Measurements from ENCODE around the gene SNX19. TPM values are rescaled to one million over a fixed set of nuclear protein-coding genes. Genes with fewer than 3 reads are reported as not detected.

Gene SNX19
- polyA plus RNA-seq, 1 of the 3 experiments (the other 2 are of a cell fraction), result 16.6 TPM

DNA sequence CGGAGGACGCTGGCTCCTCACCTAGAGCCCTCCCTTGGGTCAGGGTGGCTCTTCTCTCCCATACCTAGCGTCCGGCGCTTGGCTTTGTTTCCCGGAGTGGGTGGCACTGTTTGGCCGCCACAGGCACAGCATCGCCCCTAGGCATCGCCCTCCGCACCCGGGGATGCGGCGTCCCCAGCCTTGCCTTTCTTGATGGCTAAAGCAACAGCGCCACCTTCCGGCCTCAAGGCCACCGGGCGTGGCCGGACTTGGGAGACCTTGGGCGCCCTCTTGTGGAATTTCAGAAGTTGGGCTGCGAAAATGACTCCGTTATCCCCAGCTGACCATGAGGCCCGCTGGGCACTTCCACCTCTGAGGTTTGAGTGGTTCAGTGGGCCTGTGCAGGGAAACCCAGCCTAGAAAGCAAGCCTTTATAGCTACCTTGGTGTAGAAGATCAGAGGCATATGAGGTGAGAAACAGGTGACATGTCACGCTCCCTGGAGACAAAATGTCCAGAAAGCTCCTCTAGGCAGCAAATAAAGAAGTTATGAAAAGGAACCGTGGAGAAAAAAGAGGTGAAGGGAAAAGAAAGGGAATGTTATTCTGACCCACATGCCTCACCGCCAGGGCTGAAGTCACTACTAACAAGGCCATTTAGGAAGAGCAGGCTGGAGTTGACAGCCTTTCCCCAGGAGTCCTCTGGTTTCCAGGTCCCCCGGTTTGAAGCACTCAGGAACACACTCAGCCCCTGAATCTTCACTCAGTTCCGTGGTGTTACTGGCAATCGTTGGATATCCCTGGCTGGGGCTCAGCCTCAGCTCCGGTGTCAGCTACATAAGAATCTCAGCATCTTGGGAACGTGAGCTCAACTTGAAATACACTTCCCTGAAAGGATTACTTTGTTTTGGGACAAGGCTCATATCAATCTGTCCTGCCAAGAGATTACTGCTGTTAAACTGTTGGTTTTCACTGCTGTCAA lies 54.1 kb downstream of the SNX19 start:
- Histone ChIP-seq H3K4me1 (ENCODE audit: control insufficient read depth in 1 of 2, insufficient read depth in 2 of 2, low read depth in 1 of 2, low read length in 1 of 2) (peaks cover 0 to 2% of the 10 kb centered on the region in 2 experiments; a peak in 1 of 4 replicates), H3K36me3 (replicated peaks in 1 of 2; ENCODE audit: control insufficient read depth in 1 of 2, insufficient read depth in 2 of 2, low read length in 1 of 2) (no peaks in the 10 kb centered on the region), H3K79me2 (ENCODE audit: insufficient read depth) (no peaks in the 10 kb centered on the region), H3K9ac (no peak overlapping the region), H4K20me1 (ENCODE audit: insufficient read depth) (no peaks in the 10 kb centered on the region), H3K4me3 (ENCODE audit: low read depth in 2 of 2, low read length in 1 of 2) (peak overlapping the region in 1 of 2 experiments; percentile 55; a peak in 1 of 4 replicates), H3F3A (replicated peaks; ENCODE audit: insufficient read depth) (no peaks in the 10 kb centered on the region), H3K9me2 (no peaks in the 10 kb centered on the region), H3K27me3 (ENCODE audit: insufficient read depth) (no peaks in the 10 kb centered on the region), H3K9me3 (no peaks in the 10 kb centered on the region), H3K27ac (ENCODE audit: low read depth in 2 of 2, low read length in 1 of 2) (no peak overlapping the region), H2AFZ (ENCODE audit: low read depth) (no peak overlapping the region), H3K4me2 (no peak overlapping the region; the same call in 1 of the 2 replicates)
- ChIA-PET CTCF (interaction anchor here (0.6 to 25.0 kb wide), 99 partner anchors 10 to 1060 kb away, joined by 3 to 747 read pairs (median 4); partner anchors contain the start of genes ADAMTS15 and ADAMTS8), POLR2A (interaction anchor here (0.9 to 1.0 kb wide), 2 partner anchors 428 to 649 kb away, joined by 3 to 4 read pairs; no protein-coding TSS in a partner anchor)
- peak; percentile 87 for DNase-seq
- TF ChIP-seq SMC3 (IDR thresholded peaks at IDR 0.05; ENCODE audit: low read depth, low read length) (peak; percentile 100), MXI1 (IDR thresholded peaks at IDR 0.05; ENCODE audit: low read depth, low read length) (no peak), FOXM1 (IDR thresholded peaks at IDR 0.05; ENCODE audit: low read depth) (0 out of 2 replicates have a peak, but pooled peaks have one; percentile 68), RXRA (IDR thresholded peaks at IDR 0.05; ENCODE audit: borderline replicate concordance, low read depth) (peak; percentile 27; the same call in 1 of the 2 replicates), CHD2 (IDR thresholded peaks at IDR 0.05; ENCODE audit: low read length, partially characterized antibody) (peak; percentile 52), RCOR1 (IDR thresholded peaks at IDR 0.05; ENCODE audit: low read length) (peak; percentile 57; the same call in 1 of the 2 replicates), NRF1 (IDR thresholded peaks at IDR 0.05; ENCODE audit: low read depth, low read length) (peak; percentile 34; the same call in 1 of the 2 replicates), JUND (IDR thresholded peaks at IDR 0.05) (no peak), FOSL2 (IDR thresholded peaks at IDR 0.05; ENCODE audit: borderline replicate concordance, low read depth) (no peak), USF2 (IDR thresholded peaks at IDR 0.05; ENCODE audit: borderline replicate concordance, low read depth, low read length) (no peak), RAD21 (IDR thresholded peaks at IDR 0.05; ENCODE audit: low read length) (peak; percentile 99), TCF12 (IDR thresholded peaks at IDR 0.05) (no peak), TAF1 (IDR thresholded peaks at IDR 0.05; ENCODE audit: borderline replicate concordance, low read depth, low read length) (no peak), MEF2A (IDR thresholded peaks at IDR 0.05; ENCODE audit: borderline replicate concordance, low read depth) (no peak), NFIC (IDR thresholded peaks at IDR 0.05; ENCODE audit: borderline replicate concordance) (no peak; the same call in 1 of the 2 replicates), ZBTB33 (IDR thresholded peaks at IDR 0.05; ENCODE audit: borderline replicate concordance, low read depth) (no peak), GABPA (IDR thresholded peaks at IDR 0.05; ENCODE audit: low read depth) (no peak), EZH2phosphoT487 (IDR thresholded peaks at IDR 0.05; ENCODE audit: borderline replicate concordance, low read depth) (no peak), SIN3A (IDR thresholded peaks at IDR 0.05; ENCODE audit: borderline replicate concordance, low read depth, low read length) (no peak), CTCF (IDR thresholded peaks at IDR 0.05) (peak; percentile 99), MAX (IDR thresholded peaks at IDR 0.05; ENCODE audit: low read depth) (peak; percentile 60; the same call in 1 of the 2 replicates)
- TF ChIP-seq, protein P1, sequence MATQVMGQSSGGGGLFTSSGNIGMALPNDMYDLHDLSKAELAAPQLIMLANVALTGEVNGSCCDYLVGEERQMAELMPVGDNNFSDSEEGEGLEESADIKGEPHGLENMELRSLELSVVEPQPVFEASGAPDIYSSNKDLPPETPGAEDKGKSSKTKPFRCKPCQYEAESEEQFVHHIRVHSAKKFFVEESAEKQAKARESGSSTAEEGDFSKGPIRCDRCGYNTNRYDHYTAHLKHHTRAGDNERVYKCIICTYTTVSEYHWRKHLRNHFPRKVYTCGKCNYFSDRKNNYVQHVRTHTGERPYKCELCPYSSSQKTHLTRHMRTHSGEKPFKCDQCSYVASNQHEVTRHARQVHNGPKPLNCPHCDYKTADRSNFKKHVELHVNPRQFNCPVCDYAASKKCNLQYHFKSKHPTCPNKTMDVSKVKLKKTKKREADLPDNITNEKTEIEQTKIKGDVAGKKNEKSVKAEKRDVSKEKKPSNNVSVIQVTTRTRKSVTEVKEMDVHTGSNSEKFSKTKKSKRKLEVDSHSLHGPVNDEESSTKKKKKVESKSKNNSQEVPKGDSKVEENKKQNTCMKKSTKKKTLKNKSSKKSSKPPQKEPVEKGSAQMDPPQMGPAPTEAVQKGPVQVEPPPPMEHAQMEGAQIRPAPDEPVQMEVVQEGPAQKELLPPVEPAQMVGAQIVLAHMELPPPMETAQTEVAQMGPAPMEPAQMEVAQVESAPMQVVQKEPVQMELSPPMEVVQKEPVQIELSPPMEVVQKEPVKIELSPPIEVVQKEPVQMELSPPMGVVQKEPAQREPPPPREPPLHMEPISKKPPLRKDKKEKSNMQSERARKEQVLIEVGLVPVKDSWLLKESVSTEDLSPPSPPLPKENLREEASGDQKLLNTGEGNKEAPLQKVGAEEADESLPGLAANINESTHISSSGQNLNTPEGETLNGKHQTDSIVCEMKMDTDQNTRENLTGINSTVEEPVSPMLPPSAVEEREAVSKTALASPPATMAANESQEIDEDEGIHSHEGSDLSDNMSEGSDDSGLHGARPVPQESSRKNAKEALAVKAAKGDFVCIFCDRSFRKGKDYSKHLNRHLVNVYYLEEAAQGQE (IDR thresholded peaks at IDR 0.05; ENCODE audit: low read depth, low read length), result no peak
- WGBS (ENCODE audit: low lambda C conversion rate), result 61% methylated on average over 10 of the region's 30 CpGs

Data from SK-N-SH (cell line).